Erythroblast (primary cell): Measurements from ENCODE around the gene TMEM14A.
A peak's percentile ranks its signal among the peaks of the same experiment; 100 is the strongest.
"Not testable (repeated sequence)": the region's sequence is repeated elsewhere in the genome, so short reads cannot be mapped to it uniquely, and the experiment has no call there.

ENCODE experiments used
- DNase-seq, 2 experiments: peaks; one replicate each; lab custom pipeline; 2025; lab: John Stamatoyannopoulos, UW
- GATA1 ChIP-seq: IDR thresholded peaks from 2 replicates; pipeline ENCODE4 v1.6.1; 2011; ENCODE audit warnings: low read depth, mild to moderate bottlenecking, control low read depth, low read length, moderate library complexity
- POLR2A ChIP-seq: IDR thresholded peaks from 2 replicates; pipeline ENCODE4 v1.6.1; 2011; ENCODE audit warnings: mild to moderate bottlenecking, low read length

The TMEM14A gene

GRCh38 chr6:52664186-52664990 lies 6.5 kb upstream of the TMEM14A start:
- peak; percentile 76 for TF ChIP-seq POLR2A
- no peak for TF ChIP-seq GATA1
- peak; percentile 88 to 90 for DNase-seq

- DNase-seq, result no peak
- TF ChIP-seq POLR2A (no peak), GATA1 (no peak)
Measured at GRCh38 chr6:52664991-52665686, 5.8 kb upstream of the TMEM14A start.

GRCh38 chr6:52666071-52666470 lies 4.8 kb upstream of the TMEM14A start:
- DNase-seq, result no peak
- no peak for TF ChIP-seq POLR2A
- TF ChIP-seq GATA1, result no peak

GRCh38 chr6:52666523-52666922 lies 4.4 kb upstream of the TMEM14A start:
- DNase-seq, result no peak
- TF ChIP-seq GATA1, result no peak
- no peak for TF ChIP-seq POLR2A

GRCh38 chr6:52667572-52667971 lies 3.3 kb upstream of the TMEM14A start:
- TF ChIP-seq GATA1, result no peak
- no peak for TF ChIP-seq POLR2A
- DNase-seq, result no peak

- peak in 1 of 2 experiments; percentile 18 for DNase-seq
- TF ChIP-seq POLR2A (no peak), GATA1 (no peak)
Measured at GRCh38 chr6:52671676-52672075, 763 bp downstream of the TMEM14A start.

GRCh38 chr6:52672412-52673025 lies 1.6 kb downstream of the TMEM14A start:
- peak in 1 of 2 experiments; percentile 6 for DNase-seq

GRCh38 chr6:52674666-52675065 lies 3.8 kb downstream of the TMEM14A start:
- TF ChIP-seq GATA1 (no peak), POLR2A (no peak)
- no peak for DNase-seq

More at GRCh38 chr6:52672412-52673025, 1.6 kb downstream of the TMEM14A start:
- TF ChIP-seq GATA1 (no peak), POLR2A (no peak)

GRCh38 chr6:52675372-52675771 lies 4.5 kb downstream of the TMEM14A start:
- TF ChIP-seq GATA1 (no peak), POLR2A (no peak)
- DNase-seq, result no peak

- DNase-seq, result not testable (repeated sequence)
Measured at GRCh38 chr6:52676631-52677030, 5.7 kb downstream of the TMEM14A start.

- TF ChIP-seq GATA1, result no peak
- TF ChIP-seq POLR2A, result no peak
- no peak for DNase-seq
Measured at GRCh38 chr6:52681416-52681815, 10.5 kb downstream of the TMEM14A start.

- TF ChIP-seq POLR2A (no peak), GATA1 (no peak)
- peak in 1 of 2 experiments; percentile 23 for DNase-seq
Measured at GRCh38 chr6:52686878-52687699, 16.2 kb downstream of the TMEM14A start.

- no peak for DNase-seq
- TF ChIP-seq POLR2A, result no peak
- no peak for TF ChIP-seq GATA1
Measured at GRCh38 chr6:52689857-52690256, 18.9 kb downstream of the TMEM14A start.

- TF ChIP-seq POLR2A, result no peak
- TF ChIP-seq GATA1, result no peak
- no peak for DNase-seq
Measured at GRCh38 chr6:52691718-52692117, 20.8 kb downstream of the TMEM14A start.
